ENCODE results near the gene IP6K3.

IP6K3 gene

DNA sequence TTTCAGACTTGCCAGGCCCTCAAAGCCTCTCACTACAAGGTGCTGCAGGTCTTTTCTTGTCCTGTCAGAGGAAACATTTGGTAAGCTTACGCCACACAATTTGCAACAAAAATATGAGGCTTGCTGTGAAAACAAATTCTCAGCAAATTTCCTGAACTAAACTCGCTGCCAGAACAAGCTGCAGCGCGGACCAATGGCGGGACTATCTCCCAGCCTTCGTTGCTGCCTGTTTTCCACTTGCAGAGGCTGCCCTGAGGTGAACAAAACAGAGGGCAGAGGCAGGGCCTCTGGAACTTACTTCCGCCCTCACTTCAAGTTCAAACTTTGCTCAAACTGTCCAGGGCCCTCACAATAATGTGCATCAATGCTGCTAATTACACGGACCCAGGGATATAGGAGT lies 47.6 kb downstream of the IP6K3 start:
- no peak for DNase-seq
- in situ Hi-C loops (cut with HindIII; ENCODE audit: low pct_ligation_motif_present, low pct_unique_long_range_greater_than_20kb, low sequenced_read_pairs) = no loop called here

DNA sequence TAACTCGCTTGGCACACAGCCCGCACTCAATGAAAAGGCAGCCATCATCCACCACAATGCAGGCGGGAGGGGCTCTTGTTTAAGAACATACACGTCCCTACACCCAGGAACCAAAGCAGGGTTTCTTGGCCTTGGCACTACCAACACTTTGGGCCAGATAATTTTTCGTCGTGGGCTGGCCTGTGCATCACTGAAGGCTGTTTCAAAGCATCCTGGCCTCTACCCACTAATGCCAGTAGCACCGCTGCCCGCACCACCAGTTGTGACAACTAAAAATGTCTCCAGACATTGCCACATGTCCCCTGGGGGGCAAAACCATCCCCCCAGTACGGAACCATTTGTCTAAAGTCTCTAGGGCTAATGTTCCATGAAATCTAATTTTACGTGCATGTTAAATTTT lies 48.2 kb downstream of the IP6K3 start:
- DNase-seq = no peak
- in situ Hi-C loops (cut with HindIII; ENCODE audit: low pct_ligation_motif_present, low pct_unique_long_range_greater_than_20kb, low sequenced_read_pairs) = no loop called here

DNA sequence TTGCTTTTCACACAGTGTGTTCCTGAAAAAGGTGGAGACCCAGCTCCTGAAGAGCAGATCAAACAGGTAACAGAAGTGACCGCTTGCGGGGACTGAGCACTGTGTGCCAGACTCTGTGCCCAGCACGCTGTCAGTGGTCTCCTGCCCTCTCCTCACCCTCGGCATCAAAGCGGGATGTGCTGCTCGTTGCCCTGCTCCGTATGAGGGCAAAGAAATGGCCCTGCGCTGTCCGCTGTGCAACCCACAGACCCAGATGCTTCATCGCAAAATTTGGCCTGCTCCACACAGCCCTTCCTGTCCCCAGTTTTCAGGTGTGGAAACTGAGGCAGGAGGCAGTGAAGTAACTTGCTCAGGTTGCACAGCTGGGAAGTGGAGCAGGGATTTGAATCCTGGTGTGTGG lies 48.9 kb downstream of the IP6K3 start:
- DNase-seq = no peak
- in situ Hi-C loops (cut with HindIII; ENCODE audit: low pct_ligation_motif_present, low pct_unique_long_range_greater_than_20kb, low sequenced_read_pairs) = no loop called here

DNA sequence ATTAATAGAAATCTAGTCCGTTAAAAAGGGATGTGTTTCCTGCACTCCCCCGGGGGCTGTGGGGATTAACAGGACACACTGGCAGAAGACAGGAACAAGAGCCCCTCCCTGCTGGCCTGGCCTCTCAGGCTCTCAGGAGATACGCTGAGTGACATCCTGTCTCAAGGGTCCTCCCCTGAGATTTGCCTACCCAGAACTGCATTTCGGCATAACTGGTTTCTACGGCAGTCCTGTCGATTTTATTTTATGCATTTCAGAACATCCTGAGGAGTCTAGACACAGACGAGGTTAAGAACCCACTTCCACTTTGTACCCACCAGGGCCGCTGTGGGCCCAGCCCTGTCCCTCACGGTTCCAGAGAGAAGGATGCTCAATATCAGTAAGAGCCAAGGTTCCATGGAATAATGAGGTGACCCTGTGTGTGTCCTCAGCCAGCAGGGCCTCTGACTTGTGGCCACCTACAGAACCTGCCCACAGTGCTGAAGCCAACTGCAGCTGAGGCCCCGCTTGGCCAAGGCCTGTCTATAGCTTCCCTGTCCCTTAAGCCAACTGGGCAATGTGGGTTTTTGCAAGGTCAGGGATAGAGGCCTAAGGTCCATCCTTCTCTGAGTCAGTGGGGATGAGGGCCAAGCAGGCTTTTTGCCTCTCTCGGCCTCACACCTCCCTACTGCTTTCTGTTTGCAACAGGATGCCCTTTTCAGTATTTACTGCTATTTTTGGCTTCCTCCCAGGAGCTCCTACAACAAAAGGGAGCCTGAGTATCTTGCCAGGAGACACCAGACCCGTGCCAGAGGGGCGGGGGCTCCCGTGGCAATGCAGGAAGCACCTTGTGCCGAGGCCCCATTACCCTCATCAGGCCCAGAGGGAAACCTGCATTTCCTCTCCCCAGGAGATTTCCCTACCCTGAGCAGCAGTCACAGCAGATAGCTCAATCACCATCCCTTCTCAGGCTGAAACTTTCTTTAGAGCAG lies 49.9 kb downstream of the IP6K3 start:
- DNase-seq = no peak
- in situ Hi-C loops (cut with HindIII; ENCODE audit: low pct_ligation_motif_present, low pct_unique_long_range_greater_than_20kb, low sequenced_read_pairs) = no loop called here

DNA sequence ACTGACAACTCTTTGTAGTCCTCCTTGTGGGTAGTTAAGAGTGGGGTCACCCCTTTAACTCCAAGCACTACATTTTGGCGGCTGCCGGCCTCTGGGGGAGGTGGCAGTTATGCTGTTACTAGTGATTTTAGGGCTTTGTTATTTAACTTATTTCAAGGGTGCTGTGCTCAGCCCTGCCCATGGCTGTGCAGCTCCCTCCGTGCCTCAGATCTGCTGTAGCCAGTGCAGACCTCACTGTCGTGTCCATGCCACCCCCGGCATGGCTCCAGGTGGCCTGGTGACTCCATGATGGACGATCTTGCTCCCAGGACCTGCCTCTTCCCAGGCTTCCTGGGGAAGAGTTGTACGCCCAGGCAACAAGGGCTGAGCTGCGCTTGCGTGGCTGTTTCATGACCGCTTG lies 50.6 kb downstream of the IP6K3 start:
- in situ Hi-C loops (cut with HindIII; ENCODE audit: low pct_ligation_motif_present, low pct_unique_long_range_greater_than_20kb, low sequenced_read_pairs) = no loop called here
- DNase-seq = no peak

DNA sequence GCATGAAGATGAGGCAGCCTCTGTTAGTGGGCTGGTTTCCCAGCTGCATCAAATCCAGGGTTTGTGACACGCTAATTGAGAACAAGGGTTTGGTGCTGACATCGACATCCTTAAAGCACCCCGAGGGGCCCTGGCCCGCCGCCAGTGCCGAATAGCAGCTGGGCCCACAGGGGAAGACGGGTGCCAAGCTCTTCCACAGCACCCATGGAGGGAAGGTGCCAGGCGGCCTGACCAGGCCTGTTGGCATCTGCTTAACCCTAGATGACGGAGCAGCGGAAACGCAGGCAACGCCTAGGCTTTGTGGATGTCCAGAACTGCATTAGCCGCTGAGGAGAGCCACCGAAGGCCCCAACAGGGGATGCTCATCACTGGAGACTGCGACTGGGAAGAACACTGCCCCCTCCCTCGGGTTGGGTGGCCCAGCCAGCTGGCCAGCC lies 51.2 kb downstream of the IP6K3 start:
- DNase-seq = no peak
- in situ Hi-C loops (cut with HindIII; ENCODE audit: low pct_ligation_motif_present, low pct_unique_long_range_greater_than_20kb, low sequenced_read_pairs) = no loop called here

DNA sequence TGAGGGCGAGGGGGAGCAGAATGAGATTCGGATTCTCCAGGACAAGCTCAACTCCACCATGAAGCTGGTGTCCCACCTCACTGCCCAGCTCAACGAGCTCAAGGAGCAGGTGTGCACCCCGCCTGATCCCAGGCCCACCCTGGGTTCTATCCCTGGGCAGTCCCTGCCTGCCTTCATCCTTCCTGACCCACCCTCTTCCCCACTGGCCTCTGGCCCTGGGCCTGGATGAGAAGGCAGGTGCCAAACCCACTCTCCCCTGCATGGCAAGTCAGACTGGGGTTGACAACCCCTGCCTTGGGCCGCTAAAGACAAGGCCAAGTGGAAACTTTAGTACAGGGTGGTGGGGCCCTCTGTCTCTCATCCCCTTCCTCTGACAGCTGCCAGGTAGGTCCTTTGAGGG lies 51.7 kb downstream of the IP6K3 start:
- in situ Hi-C loops (cut with HindIII; ENCODE audit: low pct_ligation_motif_present, low pct_unique_long_range_greater_than_20kb, low sequenced_read_pairs) = no loop called here
- no peak for DNase-seq

DNA sequence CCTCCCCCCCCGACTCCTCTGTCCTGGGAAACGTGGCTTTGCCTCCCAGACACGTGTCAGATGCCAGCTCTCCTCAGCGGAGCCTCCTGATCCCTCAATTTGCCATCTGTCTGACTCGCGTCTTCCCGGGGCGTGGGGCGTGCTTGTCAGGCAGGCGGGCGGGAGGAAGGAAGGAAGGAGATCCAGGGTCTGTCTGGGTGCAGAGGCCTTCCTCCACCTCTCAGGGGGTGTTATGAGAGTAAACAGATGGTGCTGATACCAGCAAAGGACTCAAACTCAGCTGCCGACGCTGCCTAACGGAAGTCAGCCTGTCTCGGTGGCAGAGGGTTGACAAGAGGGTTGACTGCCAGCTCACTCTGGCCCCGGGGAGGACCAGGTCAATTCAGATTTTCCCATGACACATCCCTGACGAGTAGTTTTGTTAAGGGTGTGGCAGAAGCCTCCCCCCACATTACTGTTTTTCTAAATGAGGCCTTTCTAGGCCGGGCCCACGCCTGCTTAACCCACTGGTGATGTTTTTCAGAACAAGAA lies 52.2 kb downstream of the IP6K3 start:
- DNase-seq = no peak

DNA sequence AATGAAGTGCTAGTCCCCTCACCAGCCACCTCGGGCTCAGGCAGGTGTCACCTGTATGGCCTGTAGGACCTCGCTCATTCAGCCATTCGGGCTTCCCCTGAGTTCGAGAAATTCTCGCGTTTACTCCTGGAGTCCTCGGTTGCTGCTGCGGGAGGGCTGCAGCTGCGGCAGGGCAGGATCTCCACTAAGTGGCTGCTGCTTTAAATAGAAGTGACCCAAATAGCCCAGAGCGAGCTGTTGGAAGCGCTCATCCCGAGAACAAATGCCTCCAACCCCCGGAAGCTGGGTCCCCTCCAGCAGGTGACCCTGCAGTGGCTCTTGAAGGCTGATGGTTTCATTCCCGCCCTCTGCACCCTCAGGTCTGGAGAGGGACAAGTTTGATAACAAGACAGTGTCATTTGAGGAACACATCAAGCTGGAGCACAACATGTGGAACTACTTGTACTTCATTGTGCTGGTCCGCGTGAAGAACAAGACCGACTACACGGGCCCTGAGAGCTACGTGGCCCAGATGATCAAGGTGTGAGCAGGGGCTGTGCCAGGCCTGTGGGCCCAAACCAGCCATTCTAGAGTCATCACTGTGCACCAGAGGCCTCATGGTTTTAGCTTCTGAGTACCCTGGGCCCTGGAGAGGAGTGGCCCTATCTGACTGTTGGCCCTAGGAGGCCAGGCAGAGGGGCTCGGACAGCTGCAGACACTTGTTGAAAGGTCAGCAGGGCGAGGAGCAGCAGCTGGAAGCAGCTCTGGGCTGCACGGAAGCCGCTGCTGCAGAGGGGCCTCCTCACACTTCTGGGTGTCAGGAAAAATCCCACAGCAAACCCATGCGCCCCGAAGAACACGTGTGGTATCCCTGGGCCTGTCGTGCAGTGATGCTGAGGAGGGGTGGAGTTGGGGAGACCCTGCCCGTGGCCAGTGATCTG lies 53.3 kb downstream of the IP6K3 start:
- in situ Hi-C loops (cut with HindIII; ENCODE audit: low pct_ligation_motif_present, low pct_unique_long_range_greater_than_20kb, low sequenced_read_pairs) = no loop called here

More for the DNA sequence above, 52.2 kb downstream of the IP6K3 start:
- in situ Hi-C loops (cut with HindIII; ENCODE audit: low pct_ligation_motif_present, low pct_unique_long_range_greater_than_20kb, low sequenced_read_pairs) = no loop called here

DNA sequence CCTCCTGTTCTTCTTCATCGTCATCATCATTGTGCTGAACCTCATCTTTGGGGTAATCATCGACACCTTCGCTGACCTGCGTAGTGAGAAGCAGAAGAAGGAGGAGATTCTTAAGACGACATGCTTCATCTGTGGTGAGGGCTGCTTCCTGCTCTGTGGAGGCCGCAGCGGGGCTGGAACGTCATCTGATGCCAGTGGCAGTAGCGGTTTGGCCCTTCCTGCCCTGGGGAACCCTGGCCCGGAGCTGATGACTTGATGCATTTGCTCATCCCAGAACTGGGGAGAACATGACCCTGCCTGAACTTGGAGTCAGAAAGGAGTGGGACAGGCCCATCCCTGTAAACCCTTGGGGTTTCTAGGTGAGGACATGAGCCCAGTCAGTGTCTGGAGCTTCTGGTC lies 53.9 kb downstream of the IP6K3 start:
- DNase-seq = no peak
- in situ Hi-C loops (cut with HindIII; ENCODE audit: low pct_ligation_motif_present, low pct_unique_long_range_greater_than_20kb, low sequenced_read_pairs) = no loop called here

More for the DNA sequence above, 53.3 kb downstream of the IP6K3 start:
- DNase-seq = no peak

DNA sequence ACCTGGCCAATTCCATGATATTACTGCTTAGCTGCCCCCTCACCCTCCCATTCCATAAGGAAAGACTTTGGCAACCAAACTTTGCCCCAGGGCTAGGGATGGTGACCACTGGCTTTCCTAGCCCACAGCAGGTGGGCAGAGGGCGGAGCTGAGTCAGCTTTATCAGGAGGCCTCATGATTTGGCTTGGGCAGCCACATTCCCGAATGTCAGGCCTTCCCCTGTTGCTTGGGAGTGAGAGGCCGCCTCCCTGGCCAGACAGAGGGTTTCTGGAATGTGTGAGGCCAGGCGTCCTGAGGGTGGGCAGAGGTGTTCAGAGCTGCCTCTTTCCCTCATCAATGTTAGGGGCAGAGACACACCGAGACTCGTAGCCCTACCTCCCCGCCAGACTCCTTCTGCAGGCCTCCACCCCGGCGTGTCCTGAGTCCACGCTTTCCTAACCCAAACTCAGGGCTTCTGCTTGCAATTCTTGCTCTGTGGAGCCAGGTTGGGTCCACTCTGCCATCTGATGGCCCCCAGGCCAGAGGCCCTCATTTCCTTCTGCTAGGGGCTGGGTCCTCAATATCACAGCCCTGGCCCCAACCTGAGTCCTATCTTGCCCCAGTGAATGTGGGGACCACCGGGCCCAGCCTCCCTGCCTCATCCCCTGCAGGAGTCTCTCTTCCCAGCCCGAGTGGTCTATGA lies 54.5 kb downstream of the IP6K3 start:
- no peak for DNase-seq
- in situ Hi-C loops (cut with HindIII; ENCODE audit: low pct_ligation_motif_present, low pct_unique_long_range_greater_than_20kb, low sequenced_read_pairs) = no loop called here

DNA sequence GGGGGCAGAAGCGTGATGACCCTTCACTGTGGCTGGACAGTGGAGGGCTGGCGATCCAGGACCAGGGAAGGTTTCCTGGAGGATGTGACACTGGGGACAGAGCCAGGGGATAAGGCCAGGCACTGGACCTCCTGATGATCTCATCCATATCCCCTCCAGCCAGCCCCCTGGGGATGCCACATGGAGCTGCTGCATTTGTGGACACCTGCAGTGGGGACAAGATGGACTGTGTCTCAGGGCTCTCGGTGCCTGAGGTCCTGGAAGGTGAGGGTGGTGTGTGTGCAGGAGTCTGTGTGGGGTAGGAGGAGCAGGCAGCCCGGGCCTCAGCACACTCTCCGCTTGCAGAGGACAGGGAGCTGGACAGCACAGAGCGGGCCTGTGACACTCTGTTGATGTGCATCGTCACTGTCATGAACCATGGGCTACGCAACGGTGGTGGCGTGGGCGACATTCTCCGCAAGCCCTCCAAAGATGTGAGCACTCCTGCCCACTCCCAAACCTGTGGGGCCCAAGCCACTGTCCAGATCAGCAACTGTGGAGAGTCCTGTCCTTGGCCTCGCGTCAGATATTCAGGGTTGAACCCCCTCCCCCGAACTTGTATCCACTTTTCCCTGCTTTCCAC lies 55.1 kb downstream of the IP6K3 start:
- in situ Hi-C loops (cut with HindIII; ENCODE audit: low pct_ligation_motif_present, low pct_unique_long_range_greater_than_20kb, low sequenced_read_pairs) = no loop called here
- DNase-seq = no peak

DNA sequence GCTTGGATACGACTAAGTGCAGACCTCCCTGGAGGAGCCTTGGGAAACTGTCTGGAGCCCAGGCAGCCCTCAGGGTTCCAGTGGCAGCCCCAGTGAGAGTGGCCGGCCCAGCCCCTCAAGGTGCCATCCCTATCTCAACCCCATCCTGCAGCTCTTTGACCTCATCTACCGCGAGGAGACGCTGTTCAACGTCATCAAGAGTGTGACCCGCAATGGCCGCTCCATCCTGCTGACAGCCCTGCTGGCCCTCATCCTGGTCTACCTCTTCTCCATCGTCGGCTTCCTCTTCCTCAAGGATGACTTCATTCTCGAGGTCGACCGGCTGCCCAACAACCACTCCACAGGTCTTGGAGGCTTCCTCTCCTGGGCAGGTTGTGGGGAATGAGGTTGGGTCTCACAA lies 55.9 kb downstream of the IP6K3 start:
- in situ Hi-C loops (cut with HindIII; ENCODE audit: low pct_ligation_motif_present, low pct_unique_long_range_greater_than_20kb, low sequenced_read_pairs) = no loop called here

DNA sequence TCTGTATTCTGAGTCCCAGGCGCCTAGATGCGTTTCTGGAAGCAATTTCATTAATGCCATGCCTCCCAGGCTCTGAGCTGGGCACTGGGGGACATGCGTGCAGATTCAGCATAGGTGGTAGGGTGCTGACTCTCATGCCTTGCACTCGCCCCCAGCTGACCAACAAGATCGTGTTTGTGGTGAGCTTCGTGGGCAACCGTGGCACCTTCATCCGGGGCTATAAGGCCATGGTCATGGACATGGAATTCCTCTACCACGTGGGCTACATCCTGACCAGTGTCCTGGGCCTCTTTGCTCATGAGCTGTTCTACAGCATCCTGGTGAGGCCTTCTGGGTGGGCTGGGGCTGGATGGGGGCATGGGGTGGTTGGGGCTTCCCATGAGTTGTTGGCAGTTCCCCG lies 56.8 kb downstream of the IP6K3 start:
- no peak for DNase-seq
- in situ Hi-C loops (cut with HindIII; ENCODE audit: low pct_ligation_motif_present, low pct_unique_long_range_greater_than_20kb, low sequenced_read_pairs) = no loop called here

More for the DNA sequence above, 55.9 kb downstream of the IP6K3 start:
- no peak for DNase-seq

DNA sequence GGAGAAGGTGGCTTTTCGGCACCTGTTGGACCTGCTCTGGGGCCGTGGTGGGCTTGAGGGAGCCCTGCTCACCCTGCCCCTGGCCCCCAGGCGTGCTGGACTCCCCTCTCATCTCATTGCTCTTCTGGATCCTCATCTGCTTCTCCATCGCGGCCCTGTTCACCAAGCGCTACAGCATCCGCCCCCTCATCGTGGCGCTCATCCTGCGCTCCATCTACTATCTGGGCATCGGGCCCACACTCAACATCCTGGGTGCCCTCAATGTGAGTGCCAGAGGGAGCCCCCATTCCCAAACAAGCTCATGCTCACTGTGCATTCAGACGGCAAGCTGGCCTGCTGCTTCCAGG lies 57.6 kb downstream of the IP6K3 start:
- in situ Hi-C loops (cut with HindIII; ENCODE audit: low pct_ligation_motif_present, low pct_unique_long_range_greater_than_20kb, low sequenced_read_pairs) = no loop called here
- DNase-seq = no peak

DNA sequence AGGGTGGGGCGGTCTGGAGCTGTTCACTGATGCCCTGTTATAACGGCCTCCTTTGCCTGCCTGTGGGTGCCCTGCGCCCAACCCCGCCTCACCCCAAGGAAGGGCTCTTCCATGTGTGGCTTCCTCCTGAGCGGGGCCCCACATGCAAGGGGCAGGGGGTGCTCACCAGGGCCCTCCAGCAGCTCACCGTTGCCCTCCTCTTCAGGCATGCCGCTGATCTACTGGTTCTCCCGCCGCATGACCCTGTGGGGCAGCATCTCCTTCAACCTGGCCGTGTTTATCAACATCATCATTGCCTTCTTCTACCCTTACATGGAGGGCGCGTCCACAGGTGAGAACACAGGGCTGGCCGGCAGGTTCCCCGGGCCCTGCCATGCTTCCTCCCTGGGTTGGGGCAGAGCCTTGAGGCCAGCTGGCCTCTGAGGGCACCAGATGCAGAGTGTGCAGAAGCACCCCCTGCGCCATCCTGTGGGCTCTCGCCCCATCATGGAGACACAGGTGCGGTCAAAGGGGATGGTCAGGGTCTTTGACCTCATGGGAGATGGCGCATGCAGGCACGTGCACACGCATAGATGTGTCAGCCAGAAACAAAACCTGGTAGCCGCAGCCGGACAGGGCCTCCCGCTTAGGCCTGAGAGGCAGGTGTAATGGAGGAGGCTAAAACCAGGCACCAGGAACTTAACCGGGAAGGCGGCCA lies 58.1 kb downstream of the IP6K3 start:
- in situ Hi-C loops (cut with HindIII; ENCODE audit: low pct_ligation_motif_present, low pct_unique_long_range_greater_than_20kb, low sequenced_read_pairs) = no loop called here
- no peak for DNase-seq

DNA sequence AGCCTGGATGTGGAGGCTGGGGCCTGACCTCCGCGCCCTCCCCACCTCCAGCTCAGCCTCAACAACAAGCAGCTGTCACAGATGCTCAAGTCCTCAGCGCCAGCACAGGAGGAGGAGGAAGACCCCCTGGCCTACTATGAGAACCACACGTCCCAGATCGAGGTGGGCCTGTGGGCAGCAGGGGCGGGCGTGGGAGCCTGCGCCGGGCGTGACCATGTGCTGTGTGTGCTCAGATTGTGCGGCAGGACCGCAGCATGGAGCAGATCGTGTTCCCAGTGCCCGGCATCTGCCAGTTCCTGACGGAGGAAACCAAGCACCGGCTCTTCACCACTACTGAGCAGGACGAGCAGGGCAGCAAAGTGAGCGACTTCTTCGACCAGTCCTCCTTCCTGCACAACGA lies 58.7 kb downstream of the IP6K3 start:
- in situ Hi-C loops (cut with HindIII; ENCODE audit: low pct_ligation_motif_present, low pct_unique_long_range_greater_than_20kb, low sequenced_read_pairs) = no loop called here
- no peak for DNase-seq

Measured in ACHN (cell line).